Regular cardiac myocyte (primary cell): Measurements from ENCODE around the gene CFAP54. TPM values are rescaled to one million over a fixed set of nuclear protein-coding genes. Genes with fewer than 3 reads are reported as not detected.

Source experiments
- total RNA-seq: library from RNA; depleted of rRNA; stranded (reverse); fragments of >200 nt; gene quantifications from 2 replicates; pipeline ENCODE4 v1.2.3, GENCODE V29; 2014

The CFAP54 gene, protein sequence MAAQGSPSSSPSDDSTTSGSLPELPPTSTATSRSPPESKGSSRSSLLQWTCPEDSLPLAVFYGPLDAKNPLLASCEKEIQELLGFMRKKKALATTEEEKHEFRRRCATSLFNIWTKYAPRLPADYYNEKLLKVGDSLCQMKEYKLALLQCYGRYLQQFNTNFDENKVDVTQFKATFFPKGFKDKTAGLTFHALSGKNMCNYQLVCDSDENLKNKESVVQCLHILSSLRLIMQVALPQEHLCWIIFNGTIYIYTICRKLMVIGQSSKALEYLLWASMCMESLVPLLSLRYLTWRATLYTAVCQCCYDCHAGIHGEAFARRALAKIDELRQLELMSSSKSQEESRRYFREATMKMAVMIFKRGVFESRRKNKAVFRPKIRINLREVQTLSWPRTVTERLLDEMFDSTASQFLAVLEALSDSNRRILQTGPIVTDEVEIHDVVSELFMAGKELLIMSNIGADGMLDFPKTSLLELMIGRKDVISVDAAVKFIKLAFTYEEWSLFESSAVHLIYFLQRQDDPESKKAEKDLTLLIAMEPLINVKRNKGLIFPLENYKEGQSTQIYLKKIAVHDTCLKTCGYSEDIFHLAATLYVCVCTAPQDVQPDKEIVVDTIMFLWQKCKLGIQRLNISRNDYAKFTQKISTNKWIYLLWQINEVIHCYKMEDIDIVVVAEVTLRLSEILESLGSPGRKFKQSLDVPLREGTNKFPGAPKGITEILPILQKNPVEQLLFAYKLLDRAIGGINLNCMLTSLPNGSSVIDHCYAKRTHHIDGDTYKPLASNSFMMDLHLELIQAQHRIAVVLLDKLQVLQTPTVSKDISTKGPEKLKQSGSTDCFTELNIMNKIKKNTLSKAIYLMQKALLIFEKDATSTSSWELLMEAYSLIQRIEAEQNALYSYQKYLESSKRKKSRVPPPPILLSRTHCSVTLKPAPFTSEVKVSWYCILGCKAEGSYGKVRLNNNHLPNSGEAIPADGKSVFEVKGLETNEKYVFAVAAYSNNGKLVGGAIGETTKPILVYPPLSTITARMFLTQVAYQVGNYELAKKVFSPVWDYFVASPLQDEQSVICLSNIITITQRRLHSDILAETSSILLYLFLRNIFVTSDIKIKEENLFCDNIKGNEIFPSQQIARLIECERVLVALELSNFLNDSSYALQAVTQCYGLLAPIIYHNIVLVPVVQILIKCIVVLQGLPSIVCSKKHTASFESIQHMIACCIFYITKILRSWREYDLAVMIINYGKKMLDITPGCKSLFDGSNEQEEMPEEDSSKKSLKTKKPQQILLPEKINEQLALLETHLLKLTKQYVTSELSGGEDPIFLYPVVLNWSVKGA (N-terminal part only)
- 2.7 and 4.2 TPM in 2 replicates for total RNA-seq

DNA sequence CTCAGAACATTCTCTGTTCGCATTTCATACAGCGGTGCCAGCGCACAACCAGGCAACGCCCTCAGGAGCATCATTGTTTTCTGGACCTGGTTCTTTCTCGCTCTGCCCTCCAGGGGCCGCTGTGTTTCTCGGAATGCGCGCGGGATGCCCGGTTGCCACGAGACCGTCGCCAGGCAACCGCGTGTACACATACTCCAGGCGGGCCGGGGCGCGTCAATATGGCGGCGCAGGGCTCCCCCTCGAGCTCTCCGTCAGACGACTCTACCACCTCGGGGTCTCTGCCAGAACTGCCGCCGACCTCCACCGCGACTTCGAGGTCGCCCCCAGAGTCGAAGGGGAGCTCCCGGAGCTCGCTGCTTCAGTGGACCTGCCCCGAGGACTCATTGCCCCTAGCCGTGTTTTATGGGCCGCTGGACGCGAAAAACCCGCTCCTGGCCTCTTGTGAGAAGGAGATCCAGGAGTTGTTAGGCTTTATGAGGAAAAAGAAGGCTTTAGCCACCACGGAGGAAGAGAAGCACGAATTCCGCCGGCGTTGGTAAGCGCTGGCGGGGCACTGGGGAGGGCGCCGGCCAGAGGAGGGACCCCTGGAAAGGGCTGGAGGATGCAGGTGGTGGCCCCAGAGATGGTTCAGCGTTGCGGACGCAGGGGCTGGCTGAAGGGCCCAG, at the start of gene CFAP54:
Gene CFAP54 (plus strand): TSS at position 186 of the 665 bp plus-strand sequence. CDS start 33 bp downstream, at position 219.

DNA sequence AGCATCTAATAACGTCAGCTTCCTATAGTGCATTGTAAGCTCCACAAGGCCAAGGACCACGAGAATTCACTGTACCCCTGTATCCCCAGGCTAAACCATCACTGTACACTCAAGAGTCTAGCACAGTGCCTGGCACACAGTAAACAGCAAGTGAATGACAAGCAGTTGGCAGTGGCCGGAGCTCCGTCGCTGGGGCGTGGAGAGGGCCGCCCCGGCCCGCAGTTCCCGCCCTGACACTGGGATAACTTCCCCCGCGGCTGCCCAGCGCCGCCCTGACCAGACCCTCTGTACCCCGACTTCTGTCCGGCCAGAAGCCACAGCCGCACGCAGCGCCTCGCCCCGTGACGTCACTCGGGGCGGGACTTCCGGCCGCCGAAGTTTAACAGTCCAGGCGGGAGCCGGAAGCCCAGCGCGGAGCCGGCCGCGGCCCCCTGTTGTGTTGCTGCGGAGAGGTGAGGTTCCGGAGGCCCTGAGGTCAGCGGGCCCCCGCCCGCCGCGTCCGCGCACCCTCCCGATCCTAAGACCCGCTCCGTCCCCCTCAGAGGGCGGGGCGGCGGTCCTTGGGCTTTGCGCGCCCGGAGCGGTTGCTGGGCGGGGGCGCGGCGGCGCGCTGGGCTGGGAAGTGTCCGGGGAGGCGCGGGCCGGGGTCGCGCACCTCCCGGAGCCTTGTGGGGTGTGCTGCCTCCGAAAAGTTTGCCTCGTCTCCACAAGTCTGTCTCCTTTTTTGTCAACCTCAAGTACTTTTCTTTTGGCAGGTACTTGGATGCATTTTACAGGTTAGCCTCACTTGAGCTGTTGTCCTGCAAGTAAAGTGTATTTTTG, 417.7 kb downstream of the CFAP54 start, which contains the start of gene NEDD1:
Gene NEDD1 (plus strand): TSS at position 409 of the 822 bp plus-strand sequence. CDS start 2,503 bp downstream, outside the sequence.

Other genes with a start within 250 kb of the CFAP54 start
- gene CDK17, start 89.1 kb upstream of the CFAP54 start, total RNA-seq: 68.8 and 149 TPM in 2 replicates